Uterus (tissue), 4 donors: ENCODE results near the gene COL5A1. TPM values are rescaled to one million over a fixed set of nuclear protein-coding genes. Genes with fewer than 3 reads are reported as not detected.

Experiments used
- DNase-seq, 2 donors: peaks; one replicate each; pipeline ENCODE4 v3.0.0-alpha.2; 2019 to 2020
- H3K27ac ChIP-seq, 2 donors: fragments of 200-600 bp; sonication (generic); 1 replicate in 1 of 2; 2 replicates in 1 of 2; pipeline ENCODE4 v1.5.1; 2016 to 2018
- H3K27me3 ChIP-seq, 2 donors: fragments of 200-600 bp; sonication (generic); one replicate each; pipeline ENCODE4 v1.5.1; 2018 to 2019; ENCODE audit warnings: control low read depth in 1 of 2
- H3K36me3 ChIP-seq, 2 donors: fragments of 200-600 bp; sonication (generic); one replicate each; pipeline ENCODE4 v1.5.1; 2019; ENCODE audit warnings: control low read depth in 1 of 2
- H3K4me1 ChIP-seq, 2 donors: fragments of 200-600 bp; sonication (generic); one replicate each; pipeline ENCODE4 v1.5.1; 2018 to 2019; ENCODE audit warnings: control low read depth in 1 of 2
- H3K4me3 ChIP-seq, 2 donors: fragments of 200-600 bp; sonication (generic); 1 replicate in 1 of 2; 2 replicates in 1 of 2; pipeline ENCODE4 v1.5.1; 2018 to 2019; ENCODE audit warnings: mild to moderate bottlenecking in 1 of 2
- H3K9me3 ChIP-seq, 2 donors: fragments of 200-600 bp; sonication (generic); one replicate each; pipeline ENCODE4 v1.5.1; 2019; ENCODE audit warnings: control low read depth in 1 of 2
- POLR2A ChIP-seq, 2 donors: fragments of 450-650 bp; IDR thresholded peaks; one replicate each; pipeline ENCODE4 v1.6.1; 2016; ENCODE audit warnings: antibody characterized with exemption in 2 of 2, mild to moderate bottlenecking in 1 of 2, moderate library complexity in 1 of 2
- intact Hi-C: fragments of 100-400 bp; cut with DNase I; formaldehyde crosslinking; loops from one replicate; pipeline ENCODE4 v1.15.1; 2023; ENCODE audit warnings: low total_unique reads
- total RNA-seq, 4 donors: library from RNA; depleted of rRNA in 3 of 4; stranded (reverse); fragments of >200 nt in 3 of 4; gene quantifications; one replicate each; pipeline versions ENCODE4 v1.1.0 to v1.2.4, GENCODE V29; 2014 to 2023
- TF ChIP-seq, protein P1 (sequence below), 4 experiments: fragments of 200-600 bp in 2 of 4; fragments of 450-650 bp in 2 of 4; sonication (generic) in 2 of 4; IDR thresholded peaks; one replicate each; pipeline ENCODE4 v1.5.1; 2016 to 2019; ENCODE audit warnings: antibody characterized with exemption in 4 of 4, mild to moderate bottlenecking in 2 of 4, moderate library complexity in 1 of 4
- donor health status: DM: yes; HTN: yes; CAD: no.

COL5A1 gene
- total RNA-seq, 4 donors from 2014 or later, result 21.2 to 604 (median 129) TPM

- no peak overlapping the region for H3K4me3 ChIP-seq
- no peaks in the 10 kb centered on the region for H3K9me3 ChIP-seq
- H3K36me3 ChIP-seq, result no peaks in the 10 kb centered on the region
- no peak overlapping the region for H3K27ac ChIP-seq
- intact Hi-C loops, result no loop called here
- no peaks in the 10 kb centered on the region for H3K4me1 ChIP-seq
- H3K27me3 ChIP-seq, result no peaks in the 10 kb centered on the region
- TF ChIP-seq POLR2A (IDR thresholded peaks at IDR 0.05), result no peak
- TF ChIP-seq, protein P1, sequence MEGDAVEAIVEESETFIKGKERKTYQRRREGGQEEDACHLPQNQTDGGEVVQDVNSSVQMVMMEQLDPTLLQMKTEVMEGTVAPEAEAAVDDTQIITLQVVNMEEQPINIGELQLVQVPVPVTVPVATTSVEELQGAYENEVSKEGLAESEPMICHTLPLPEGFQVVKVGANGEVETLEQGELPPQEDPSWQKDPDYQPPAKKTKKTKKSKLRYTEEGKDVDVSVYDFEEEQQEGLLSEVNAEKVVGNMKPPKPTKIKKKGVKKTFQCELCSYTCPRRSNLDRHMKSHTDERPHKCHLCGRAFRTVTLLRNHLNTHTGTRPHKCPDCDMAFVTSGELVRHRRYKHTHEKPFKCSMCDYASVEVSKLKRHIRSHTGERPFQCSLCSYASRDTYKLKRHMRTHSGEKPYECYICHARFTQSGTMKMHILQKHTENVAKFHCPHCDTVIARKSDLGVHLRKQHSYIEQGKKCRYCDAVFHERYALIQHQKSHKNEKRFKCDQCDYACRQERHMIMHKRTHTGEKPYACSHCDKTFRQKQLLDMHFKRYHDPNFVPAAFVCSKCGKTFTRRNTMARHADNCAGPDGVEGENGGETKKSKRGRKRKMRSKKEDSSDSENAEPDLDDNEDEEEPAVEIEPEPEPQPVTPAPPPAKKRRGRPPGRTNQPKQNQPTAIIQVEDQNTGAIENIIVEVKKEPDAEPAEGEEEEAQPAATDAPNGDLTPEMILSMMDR (IDR thresholded peaks at IDR 0.05), result no peak
- no peak for DNase-seq
Observed at GRCh38 chr9:134822541-134822940, 180.9 kb downstream of the COL5A1 start.

- Histone ChIP-seq H3K27ac (no peak overlapping the region), H3K9me3 (no peaks in the 10 kb centered on the region), H3K4me3 (no peak overlapping the region), H3K36me3 (no peaks in the 10 kb centered on the region), H3K4me1 (no peaks in the 10 kb centered on the region), H3K27me3 (no peaks in the 10 kb centered on the region)
- DNase-seq, result no peak
- intact Hi-C loops, result no loop called here
- TF ChIP-seq POLR2A (IDR thresholded peaks at IDR 0.05), result no peak
- TF ChIP-seq, protein P1 (IDR thresholded peaks at IDR 0.05), result no peak
Observed at GRCh38 chr9:134823623-134824022, 182.0 kb downstream of the COL5A1 start.

GRCh38 chr9:134824583-134824982 lies 183.0 kb downstream of the COL5A1 start:
- Histone ChIP-seq H3K4me3 (no peak overlapping the region), H3K9me3 (no peaks in the 10 kb centered on the region), H3K27ac (no peak overlapping the region), H3K27me3 (no peaks in the 10 kb centered on the region), H3K36me3 (no peaks in the 10 kb centered on the region), H3K4me1 (no peaks in the 10 kb centered on the region)
- no peak for DNase-seq
- intact Hi-C loops, result no loop called here
- no peak for TF ChIP-seq POLR2A (IDR thresholded peaks at IDR 0.05)
- TF ChIP-seq, protein P1 (IDR thresholded peaks at IDR 0.05), result no peak

- intact Hi-C loops, result no loop called here
- TF ChIP-seq, protein P1 (IDR thresholded peaks at IDR 0.05), result no peak
- no peak for TF ChIP-seq POLR2A (IDR thresholded peaks at IDR 0.05)
- no peaks in the 10 kb centered on the region for H3K27me3 ChIP-seq
- DNase-seq, result no peak
- H3K27ac ChIP-seq, result no peak overlapping the region
- no peaks in the 10 kb centered on the region for H3K36me3 ChIP-seq
- no peaks in the 10 kb centered on the region for H3K9me3 ChIP-seq
- H3K4me1 ChIP-seq, result no peaks in the 10 kb centered on the region
- H3K4me3 ChIP-seq, result no peak overlapping the region
Observed at GRCh38 chr9:134825025-134825424, 183.4 kb downstream of the COL5A1 start.

DNA sequence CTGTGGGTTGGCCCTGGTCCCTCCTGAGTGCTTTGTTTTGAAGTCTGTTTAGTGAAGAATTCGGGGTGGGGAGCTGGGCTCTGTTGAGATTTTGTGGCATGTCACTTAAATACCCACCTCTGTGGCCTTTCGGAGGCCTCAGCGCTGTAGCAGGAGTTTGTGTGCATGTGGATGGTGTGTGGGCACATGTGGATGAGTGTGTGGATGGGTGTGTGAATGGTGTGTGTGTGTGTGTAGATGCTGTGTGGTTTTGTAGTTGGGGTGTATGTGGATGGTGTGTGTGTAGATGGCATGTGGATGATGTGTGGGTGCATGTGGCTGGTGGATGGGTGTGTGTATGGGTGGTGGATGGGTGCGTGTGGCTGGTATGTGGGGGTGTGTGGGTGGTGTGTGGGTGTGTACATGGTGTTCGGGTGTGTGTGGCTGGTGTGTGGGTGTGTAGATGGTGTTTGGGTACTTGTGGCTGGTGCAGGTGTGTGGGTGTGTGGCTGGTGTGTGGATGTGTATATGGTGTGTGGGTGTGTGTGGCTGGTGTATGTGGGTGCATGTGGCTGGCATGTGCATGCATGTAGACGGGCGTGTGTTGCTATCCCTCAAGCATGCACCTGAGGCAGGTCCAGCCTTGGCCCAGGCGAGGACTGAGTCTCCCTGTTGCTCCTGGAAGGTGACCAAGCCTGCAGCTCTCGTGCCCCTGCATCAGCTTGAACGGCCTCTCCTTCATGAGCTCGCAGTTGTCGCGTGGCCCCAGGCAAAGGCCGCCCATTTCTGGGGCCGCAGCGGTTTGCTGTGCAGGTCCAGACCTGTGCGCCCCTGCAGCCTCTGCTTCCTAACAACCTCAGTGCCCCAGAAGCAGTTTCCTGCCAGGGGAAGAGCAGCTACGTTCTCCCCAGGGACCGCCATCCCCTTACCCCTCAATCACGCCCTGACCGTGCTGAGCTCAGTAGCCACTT lies 185.0 kb downstream of the COL5A1 start:
- TF ChIP-seq, protein P1 (IDR thresholded peaks at IDR 0.05), result no peak
- TF ChIP-seq POLR2A (IDR thresholded peaks at IDR 0.05), result no peak
- H3K36me3 ChIP-seq, result no peaks in the 10 kb centered on the region
- no peak overlapping the region for H3K27ac ChIP-seq
- intact Hi-C loops, result no loop called here
- DNase-seq, result no peak
- no peaks in the 10 kb centered on the region for H3K9me3 ChIP-seq
- no peaks in the 10 kb centered on the region for H3K27me3 ChIP-seq
- no peaks in the 10 kb centered on the region for H3K4me1 ChIP-seq
- H3K4me3 ChIP-seq, result no peak overlapping the region
